ENCODE results near the gene ARL15.

Gene ARL15

GRCh38 chr5:54313311-54314270 is 3.2 kb upstream of the ARL15 start:
- no peak for DNase-seq (ENCODE audit: low read depth)

DNA sequence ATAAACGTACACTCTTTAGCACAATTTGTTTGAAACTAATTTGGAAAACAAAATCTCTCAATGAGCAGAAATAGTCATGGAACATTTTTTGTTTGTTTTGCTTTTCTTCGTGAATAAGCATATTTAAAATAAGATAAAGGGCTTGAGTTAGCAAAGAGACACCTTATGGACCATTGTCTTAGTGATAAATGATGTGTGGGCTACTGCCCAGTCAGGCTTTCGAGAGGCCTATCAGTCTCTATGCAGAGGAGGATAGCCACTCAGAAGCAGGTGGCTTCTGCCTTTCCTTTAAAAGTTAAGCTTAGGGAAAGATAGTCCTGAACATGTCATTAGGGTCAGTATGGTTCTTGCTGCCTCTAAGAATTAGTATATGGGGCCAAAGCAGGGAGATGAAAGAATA is 2.1 kb upstream of the ARL15 start:
- DNase-seq (ENCODE audit: low read depth), result no peak

- no peak for DNase-seq (ENCODE audit: low read depth)
These were observed 854 bp upstream of the ARL15 start for GRCh38 chr5:54311176-54311677.

DNA sequence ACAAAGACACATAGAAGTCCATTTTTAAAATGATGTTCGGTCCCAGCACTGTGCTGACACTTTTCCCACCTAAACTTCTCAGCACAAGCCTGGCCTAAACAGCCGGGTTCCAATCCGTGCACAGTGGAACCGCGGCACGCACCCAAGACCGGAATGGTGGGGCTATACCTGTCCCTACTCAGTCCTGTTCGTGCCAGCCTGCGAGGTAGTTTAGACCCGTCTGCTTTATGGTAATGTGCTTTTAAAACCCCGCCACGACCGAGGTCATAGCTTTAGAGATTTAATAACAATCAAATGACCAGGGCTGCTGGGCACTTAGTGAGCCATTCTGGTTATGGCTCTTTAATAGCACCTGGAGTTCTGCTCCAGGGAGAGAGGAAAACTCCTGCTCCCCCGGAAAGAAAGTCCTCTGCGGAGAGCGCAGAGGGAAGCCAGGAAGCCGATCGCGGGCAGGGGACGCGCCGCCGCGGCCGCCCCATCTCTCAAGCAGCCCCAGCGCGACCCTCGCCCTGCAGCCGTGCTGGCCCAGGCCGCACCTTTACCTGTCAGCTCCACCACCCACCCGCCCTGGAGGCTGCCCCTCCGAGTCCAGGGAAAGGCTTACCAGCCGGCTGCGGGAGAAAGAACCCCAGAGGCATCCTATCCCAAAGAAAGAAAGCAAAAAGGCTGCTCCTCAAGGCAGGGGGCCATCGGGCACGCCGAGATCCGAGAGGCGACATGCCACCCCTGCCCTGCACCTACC is 511 bp downstream of the ARL15 start:
- DNase-seq (ENCODE audit: low read depth), result no peak

DNA sequence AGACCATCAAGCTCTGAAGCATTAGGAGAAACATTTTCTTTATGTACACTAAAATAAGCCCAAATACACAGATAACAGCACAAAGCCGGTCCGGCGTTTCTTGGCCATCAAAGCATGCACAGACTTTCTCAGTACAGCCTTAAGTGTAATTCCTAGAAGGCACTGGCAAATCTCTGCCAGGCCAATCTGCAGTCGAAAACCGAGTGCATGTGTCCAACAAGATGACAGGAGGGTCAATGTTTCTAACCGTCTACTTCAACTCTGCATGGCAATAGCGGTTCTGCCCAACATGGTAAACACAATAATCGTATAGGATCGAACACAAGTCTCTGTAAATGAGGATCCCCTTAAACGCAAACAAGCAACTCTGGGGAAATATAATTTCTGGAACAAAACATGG is 1.1 kb downstream of the ARL15 start:
- no peak for DNase-seq (ENCODE audit: low read depth)

DNA sequence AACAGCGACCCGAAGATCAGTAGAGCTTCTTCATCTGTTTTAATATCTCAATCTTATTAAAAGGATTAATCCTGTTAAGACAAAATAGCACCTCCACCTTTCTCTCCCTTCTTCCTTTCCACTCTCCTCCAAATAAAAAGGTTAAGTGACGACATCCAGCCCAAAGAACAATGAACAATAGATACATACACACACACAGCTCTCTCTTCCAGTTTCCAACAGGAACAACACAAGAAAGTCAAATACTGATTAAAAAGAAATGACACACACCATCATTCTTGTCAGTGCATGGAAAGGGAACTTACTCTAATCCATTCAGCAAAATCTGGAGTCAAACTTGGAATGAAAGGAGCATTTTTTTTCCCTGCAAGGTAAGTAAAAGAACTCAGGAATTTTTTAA is 2.8 kb downstream of the ARL15 start:
- DNase-seq (ENCODE audit: low read depth), result no peak

GRCh38 chr5:54306893-54307292 is 3.5 kb downstream of the ARL15 start:
- no peak for DNase-seq (ENCODE audit: low read depth)

GRCh38 chr5:54305737-54306136 is 4.6 kb downstream of the ARL15 start:
- no peak for DNase-seq (ENCODE audit: low read depth)

- DNase-seq (ENCODE audit: low read depth), result no peak
These were observed 6.3 kb downstream of the ARL15 start for GRCh38 chr5:54304040-54304439.

GRCh38 chr5:54302267-54302687 is 8.1 kb downstream of the ARL15 start:
- DNase-seq (ENCODE audit: low read depth), result peak; percentile 22

DNA sequence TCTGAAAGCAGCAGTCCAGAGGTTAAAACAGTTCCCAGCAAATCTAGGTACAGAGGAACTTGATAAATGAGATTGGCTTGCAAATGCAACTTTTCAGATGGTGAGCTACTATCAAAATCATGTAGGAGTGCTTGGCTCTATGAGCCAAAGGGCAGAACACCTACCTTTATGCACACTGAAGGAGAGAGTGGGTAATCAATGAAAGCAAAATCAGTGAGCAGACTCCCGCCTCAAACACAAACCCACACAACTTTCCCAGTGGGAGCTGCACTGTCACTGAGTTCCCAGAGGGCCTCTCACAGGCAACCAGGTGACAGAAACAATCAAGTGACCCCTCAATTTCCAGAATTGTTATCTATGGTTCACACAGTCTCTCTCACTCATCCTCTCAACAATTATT is 8.5 kb downstream of the ARL15 start:
- no peak for DNase-seq (ENCODE audit: low read depth)

DNA sequence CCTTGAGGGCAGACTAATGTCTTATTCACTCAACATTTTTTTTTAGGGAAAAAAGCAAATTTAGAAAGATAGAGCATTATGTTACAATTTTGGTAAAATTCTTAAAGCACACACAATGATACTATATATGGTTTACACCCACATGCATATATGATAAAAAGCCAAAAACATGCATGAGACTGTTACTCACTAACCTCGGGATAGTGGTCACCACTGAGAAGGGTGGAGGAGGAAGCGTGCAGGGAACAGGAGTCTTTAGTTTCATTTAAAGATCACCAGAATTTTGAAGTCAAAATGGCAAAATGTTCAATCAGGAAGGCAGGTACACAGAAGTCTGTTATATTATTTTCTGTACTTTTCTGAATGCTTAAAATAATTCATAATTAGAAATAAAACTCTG is 9.2 kb downstream of the ARL15 start:
- no peak for DNase-seq (ENCODE audit: low read depth)

GRCh38 chr5:54298947-54299346 is 11.4 kb downstream of the ARL15 start:
- DNase-seq (ENCODE audit: low read depth), result no peak

- no peak for DNase-seq (ENCODE audit: low read depth)
These were observed 14.0 kb downstream of the ARL15 start for GRCh38 chr5:54296386-54296785.

DNA sequence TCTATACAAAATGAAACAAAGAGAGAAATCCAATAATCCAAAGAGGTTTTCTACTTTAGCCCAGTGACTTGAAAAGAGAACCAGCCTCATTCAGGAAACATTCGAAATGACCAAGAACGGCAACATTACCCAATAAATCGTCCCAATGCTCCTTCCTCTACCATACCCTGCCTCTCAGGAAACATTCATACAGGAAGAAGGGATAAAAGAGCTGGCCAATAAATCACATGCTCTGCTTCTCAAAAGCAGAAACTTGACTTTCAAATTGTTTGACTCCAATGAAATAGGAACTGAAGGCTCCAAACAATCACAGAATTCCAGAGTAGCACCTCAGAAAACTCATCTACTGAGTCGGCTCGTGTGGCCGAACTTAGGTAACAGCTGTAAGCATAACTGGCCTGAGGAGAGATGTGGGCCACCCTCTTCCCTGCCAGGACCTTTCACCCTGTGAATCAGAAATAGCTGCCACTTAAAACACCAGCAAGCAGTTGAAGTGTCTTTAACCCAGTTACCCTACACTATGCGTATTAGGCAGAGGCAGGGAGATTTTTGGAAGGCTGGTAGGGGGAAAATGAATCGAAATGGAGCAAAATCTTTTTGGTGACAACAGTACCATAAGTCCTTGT is 14.6 kb downstream of the ARL15 start:
- no peak for DNase-seq (ENCODE audit: low read depth)

DNA sequence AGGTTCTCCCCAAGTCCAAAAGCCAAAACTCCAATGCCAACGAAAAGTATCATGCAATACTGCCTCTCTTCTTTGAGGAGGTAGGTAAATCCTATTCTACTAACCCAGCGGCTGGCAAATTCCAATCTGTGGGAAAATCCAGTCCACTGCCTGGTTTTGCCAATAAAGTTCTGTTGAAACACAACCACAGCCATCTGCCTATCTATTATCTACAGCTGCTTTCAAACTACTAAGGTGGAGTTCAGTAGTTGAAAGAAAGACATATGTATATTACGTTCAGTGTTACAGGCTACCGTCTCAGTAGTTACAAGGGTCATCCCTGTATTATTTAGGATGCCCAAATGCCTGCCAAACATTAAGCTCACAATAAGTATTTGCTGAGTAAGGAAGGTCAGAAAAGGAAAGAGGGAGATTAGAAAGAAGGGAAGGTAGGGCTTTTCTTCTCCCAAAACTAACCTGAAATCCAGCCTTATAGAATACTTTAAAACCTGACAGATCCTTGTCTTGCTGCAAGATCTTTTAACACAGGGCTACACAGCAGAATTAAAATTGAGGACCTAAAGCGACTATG is 16.2 kb downstream of the ARL15 start:
- no peak for DNase-seq (ENCODE audit: low read depth)

DNA sequence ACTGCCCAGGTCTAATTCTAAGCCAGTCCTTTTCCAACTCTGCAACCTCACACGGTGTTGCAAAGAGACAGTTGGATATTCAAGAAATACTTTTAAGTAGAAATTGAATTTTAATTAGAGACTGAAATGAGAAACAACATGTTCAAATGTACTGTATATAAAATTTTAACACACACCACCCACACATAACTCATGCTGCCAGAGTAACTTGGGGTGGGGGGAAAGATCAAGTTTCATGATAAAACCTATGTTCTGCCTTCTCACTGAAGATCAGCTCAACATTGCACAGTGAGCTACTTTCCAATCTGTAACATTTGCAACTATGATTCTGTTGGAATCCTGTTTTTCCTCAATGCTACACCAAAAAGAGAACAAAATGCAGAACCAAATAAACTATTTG is 17.5 kb downstream of the ARL15 start:
- DNase-seq (ENCODE audit: low read depth), result no peak

DNA sequence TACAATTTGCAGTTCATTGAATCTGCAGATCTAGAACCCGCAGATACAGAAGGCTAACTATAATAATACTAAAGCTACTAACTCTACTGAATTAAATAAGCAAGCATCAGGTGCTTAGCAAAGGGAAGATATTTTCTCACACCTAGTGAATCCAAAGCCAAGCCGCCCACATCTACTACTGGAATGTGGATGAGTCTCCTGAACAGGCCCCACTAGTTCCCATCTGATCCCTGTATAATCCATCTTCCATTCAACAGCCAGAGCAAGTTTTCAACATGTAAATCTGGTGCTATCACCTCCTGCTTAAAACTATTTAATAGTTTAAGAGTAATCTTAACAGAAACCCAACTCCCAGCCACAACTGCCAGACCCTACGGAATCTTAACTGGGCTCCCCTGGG is 18.9 kb downstream of the ARL15 start:
- no peak for DNase-seq (ENCODE audit: low read depth)

- no peak for DNase-seq (ENCODE audit: low read depth)
These were observed 20.6 kb downstream of the ARL15 start for GRCh38 chr5:54289769-54290168.

DNA sequence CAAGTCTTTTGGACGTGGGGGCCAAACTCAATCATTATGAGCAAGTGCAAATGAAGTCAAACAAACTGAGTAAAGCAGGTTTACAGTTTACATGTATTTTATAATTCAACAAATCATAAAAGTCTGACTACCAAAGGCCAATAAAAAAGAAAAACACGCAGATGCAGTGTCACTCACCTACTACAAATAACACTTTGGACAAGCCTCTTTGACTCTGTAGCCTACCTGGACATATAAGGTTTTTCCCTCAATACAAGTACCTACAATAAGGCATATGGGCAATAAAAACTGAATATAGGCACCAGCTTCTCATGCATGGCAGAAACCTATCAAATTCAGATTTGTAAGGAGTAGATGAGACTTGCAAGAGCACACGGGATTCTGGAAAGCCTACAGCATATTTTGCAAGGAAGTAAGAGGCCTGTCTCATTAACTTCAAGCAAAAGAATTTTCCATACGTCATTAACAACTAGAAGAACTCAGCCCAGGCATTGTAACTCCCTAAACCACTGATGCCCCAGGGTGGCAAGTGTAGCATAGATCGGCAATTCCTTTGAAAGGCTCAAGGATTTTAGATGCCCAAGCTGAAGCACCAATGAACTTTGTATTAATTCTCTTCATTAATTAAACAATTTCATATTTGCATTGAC is 21.7 kb downstream of the ARL15 start:
- no peak for DNase-seq (ENCODE audit: low read depth)

GRCh38 chr5:54285686-54286085 is 24.7 kb downstream of the ARL15 start:
- no peak for DNase-seq (ENCODE audit: low read depth)

GRCh38 chr5:54284586-54284985 is 25.8 kb downstream of the ARL15 start:
- DNase-seq (ENCODE audit: low read depth), result no peak
